ENCODE measurements around the gene HAGH. TPM values are rescaled to one million over a fixed set of nuclear protein-coding genes. Genes with fewer than 3 reads are reported as not detected.
"Not testable (repeated sequence)": the region's sequence is repeated elsewhere in the genome, so short reads cannot be mapped to it uniquely, and the experiment has no call there.

Gene HAGH
- total RNA-seq, 1 donor from 2014 or later, result 31.1 TPM

DNA sequence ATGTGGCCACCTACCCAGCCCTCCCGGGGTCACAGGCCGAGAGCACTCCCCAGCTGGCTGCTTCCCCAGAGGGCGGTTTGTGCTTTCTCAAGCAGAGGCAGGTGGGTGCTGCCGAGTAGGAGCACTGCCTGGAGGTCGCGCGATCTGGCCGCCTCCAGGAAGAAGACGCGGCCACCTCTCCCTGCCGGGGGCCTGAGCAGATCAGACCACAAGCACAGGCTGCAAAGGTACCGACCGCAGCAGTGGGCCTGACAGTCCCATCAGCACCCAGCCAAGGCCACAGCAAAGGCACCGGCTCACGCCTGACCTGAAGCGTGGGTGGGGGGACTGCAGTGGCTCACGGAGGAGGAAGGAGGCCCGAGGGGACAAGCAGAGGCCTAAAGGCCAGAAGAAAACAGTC is 17.9 kb downstream of the HAGH start:
- H3K4me1 Mint-ChIP-seq, result no peaks in the 10 kb centered on the region
- no peaks in the 10 kb centered on the region for H3K9me3 Mint-ChIP-seq
- no peaks in the 10 kb centered on the region for H3K27me3 Mint-ChIP-seq (ENCODE audit: low read depth)
- no peak overlapping the region for H3K4me3 Mint-ChIP-seq
- TF ChIP-seq, protein P1, sequence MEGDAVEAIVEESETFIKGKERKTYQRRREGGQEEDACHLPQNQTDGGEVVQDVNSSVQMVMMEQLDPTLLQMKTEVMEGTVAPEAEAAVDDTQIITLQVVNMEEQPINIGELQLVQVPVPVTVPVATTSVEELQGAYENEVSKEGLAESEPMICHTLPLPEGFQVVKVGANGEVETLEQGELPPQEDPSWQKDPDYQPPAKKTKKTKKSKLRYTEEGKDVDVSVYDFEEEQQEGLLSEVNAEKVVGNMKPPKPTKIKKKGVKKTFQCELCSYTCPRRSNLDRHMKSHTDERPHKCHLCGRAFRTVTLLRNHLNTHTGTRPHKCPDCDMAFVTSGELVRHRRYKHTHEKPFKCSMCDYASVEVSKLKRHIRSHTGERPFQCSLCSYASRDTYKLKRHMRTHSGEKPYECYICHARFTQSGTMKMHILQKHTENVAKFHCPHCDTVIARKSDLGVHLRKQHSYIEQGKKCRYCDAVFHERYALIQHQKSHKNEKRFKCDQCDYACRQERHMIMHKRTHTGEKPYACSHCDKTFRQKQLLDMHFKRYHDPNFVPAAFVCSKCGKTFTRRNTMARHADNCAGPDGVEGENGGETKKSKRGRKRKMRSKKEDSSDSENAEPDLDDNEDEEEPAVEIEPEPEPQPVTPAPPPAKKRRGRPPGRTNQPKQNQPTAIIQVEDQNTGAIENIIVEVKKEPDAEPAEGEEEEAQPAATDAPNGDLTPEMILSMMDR (conservative IDR thresholded peaks at IDR 0.05), result no peak
- DNase-seq (ENCODE audit: low read depth, low spot score), result no peak
- H3K36me3 Mint-ChIP-seq (ENCODE audit: low read depth), result peaks cover 11% of the 10 kb centered on the region
- no peak overlapping the region for H3K27ac Mint-ChIP-seq (ENCODE audit: unreplicated experiment)

DNA sequence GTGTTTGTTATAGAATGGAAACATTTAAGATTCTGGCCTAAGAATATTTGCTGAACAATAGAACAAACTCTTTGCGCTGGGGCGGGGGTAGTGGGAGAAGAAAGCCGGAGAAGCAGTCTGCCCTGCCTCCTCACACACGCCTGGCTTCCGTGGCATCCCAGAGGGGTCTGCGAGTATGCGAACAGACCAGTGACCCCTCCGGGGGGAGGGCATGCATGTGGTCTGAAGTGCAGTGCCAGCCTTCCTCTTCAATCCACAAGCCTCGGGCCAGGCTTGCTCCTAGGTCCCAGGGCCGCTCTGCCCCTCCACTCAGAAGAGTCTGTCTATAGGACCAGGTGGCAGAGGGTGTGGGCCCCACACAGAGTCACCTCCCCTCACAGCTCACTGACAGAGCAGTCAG is 19.0 kb downstream of the HAGH start:
- H3K27me3 Mint-ChIP-seq (ENCODE audit: low read depth), result no peaks in the 10 kb centered on the region
- H3K27ac Mint-ChIP-seq (ENCODE audit: unreplicated experiment), result no peak overlapping the region
- no peaks in the 10 kb centered on the region for H3K9me3 Mint-ChIP-seq
- TF ChIP-seq, protein P1 (conservative IDR thresholded peaks at IDR 0.05), result no peak
- H3K4me3 Mint-ChIP-seq, result no peak overlapping the region
- H3K36me3 Mint-ChIP-seq (ENCODE audit: low read depth), result peaks cover 11% of the 10 kb centered on the region
- no peak for DNase-seq (ENCODE audit: low read depth, low spot score)
- no peaks in the 10 kb centered on the region for H3K4me1 Mint-ChIP-seq

DNA sequence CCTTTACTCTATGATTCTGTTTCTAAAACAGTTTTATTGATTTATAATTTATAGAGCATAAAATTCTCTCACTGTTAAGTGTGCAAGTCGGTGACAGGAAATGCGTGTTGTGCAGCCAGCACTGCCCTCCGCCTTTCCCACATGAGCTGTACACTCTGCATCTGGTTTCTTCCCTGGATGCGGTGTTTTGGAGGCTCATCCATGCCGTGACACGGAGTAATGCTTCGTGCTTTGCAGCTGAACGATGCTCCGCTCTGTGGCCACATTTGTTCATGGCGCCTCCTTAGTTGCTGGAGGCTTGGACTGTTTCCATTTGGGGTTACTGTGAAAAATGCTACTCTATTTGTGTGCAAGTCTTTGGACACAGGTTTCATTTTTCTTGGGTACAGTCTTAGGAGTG is 25.9 kb downstream of the HAGH start:
- Mint-ChIP-seq H3K9me3 (no peaks in the 10 kb centered on the region), H3K4me3 (no peak overlapping the region), H3K4me1 (no peaks in the 10 kb centered on the region), H3K27ac (ENCODE audit: unreplicated experiment) (no peak overlapping the region), H3K36me3 (ENCODE audit: low read depth) (peaks cover 19% of the 10 kb centered on the region), H3K27me3 (ENCODE audit: low read depth) (no peaks in the 10 kb centered on the region)
- no peak for DNase-seq (ENCODE audit: low read depth, low spot score)
- TF ChIP-seq, protein P1 (conservative IDR thresholded peaks at IDR 0.05), result no peak

DNA sequence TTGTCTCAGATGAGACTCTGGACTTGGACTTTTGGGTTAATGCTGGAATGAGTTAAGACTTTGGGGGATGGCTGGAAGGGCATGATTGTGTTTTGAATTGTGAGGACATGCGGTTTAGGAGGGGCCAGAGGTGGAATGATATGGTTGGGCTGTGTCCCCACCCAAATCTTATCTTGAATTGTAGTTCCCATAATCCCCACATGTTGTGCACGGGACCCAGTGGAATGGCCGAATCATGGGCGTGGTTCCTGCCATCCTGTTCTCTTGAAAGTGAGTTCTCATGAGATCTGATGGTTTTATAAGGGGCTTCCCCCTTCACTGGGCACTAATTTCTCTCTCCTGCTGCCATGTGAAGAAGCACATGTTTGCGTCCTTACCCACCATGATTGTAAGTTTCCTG is 27.4 kb downstream of the HAGH start:
- peaks cover 16% of the 10 kb centered on the region for H3K36me3 Mint-ChIP-seq (ENCODE audit: low read depth)
- H3K9me3 Mint-ChIP-seq; H3K4me3 Mint-ChIP-seq; H3K27ac Mint-ChIP-seq (ENCODE audit: unreplicated experiment); DNase-seq (ENCODE audit: low read depth, low spot score); H3K4me1 Mint-ChIP-seq; H3K27me3 Mint-ChIP-seq (ENCODE audit: low read depth): not testable (repeated sequence)

DNA sequence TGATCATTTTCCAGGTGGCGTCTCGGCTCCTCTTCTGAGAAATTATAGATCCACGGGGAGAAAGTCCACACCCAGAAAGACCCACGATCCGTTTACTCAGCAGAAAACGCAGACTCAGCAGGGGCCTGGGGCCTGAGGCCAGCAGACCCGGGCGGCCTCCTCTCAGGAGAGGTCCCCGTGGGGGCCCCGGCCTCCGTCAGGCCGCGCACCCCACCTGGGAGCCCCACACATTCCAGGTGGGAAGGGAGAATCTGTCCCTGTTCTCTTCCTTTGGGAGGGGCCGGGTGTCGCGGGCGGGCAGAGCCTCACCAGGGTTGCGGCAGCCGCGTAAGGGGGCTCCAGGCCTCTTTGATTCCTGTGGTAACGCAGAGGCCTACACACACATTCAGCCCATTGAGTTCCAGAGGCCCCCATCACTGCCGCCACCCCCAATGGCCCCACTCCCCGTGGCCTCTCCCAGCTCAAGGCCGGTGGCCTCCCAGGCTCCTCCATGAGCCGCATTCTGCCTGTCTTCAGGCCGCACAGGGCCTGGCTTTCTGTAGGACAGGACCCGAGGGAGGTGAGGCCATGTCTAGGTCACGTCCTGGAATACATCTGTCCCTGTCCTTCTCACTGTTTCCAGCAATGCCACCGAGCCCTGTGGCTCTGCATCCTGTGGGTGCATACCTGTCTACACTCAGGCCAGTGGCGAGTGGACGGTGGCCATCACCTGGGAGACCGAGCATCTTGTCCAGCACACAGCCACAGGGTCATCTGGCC is 31.5 kb downstream of the HAGH start:
- TF ChIP-seq, protein P1 (conservative IDR thresholded peaks at IDR 0.05), result no peak
- H3K36me3 Mint-ChIP-seq (ENCODE audit: low read depth), result peaks cover 14% of the 10 kb centered on the region
- H3K4me1 Mint-ChIP-seq, result no peaks in the 10 kb centered on the region
- no peak overlapping the region for H3K27ac Mint-ChIP-seq (ENCODE audit: unreplicated experiment)
- no peak overlapping the region for H3K4me3 Mint-ChIP-seq
- no peaks in the 10 kb centered on the region for H3K27me3 Mint-ChIP-seq (ENCODE audit: low read depth)
- no peaks in the 10 kb centered on the region for H3K9me3 Mint-ChIP-seq
- DNase-seq (ENCODE audit: low read depth, low spot score), result no peak

DNA sequence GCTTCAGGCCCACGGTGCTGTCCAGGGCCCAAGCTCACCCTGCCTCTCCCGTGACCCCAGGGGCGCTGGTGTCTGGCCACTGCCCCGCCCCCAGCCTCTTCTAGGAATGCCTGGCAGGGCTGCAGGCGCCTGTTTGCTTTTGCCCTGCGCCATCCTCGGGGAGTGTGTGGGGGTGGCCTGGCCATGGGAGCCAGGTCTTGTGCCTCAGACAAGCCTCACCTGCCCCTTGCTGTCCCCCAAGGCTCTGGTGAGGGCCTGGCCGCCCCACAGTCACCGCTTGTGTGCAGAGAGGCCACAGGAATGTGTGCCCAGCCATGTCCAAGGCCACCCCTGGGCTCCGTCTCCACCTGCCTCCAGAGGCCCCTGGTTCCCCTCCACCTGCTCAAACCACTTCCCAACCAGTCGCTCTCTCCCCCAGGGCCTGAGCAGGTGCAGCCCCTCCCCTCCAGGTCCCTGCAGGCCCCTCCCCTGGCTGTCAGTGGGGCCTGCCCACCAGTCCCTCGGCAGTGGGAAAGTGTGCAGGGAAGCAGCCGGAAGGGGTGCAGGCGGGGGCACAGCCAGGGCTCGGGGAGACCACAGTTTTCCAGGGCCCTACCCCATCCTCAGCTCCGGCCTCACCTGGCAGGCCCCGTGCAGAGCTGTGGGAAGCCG is 32.3 kb downstream of the HAGH start:
- DNase-seq (ENCODE audit: low read depth, low spot score), result no peak
- H3K27me3 Mint-ChIP-seq (ENCODE audit: low read depth), result no peaks in the 10 kb centered on the region
- TF ChIP-seq, protein P1 (conservative IDR thresholded peaks at IDR 0.05), result no peak
- no peaks in the 10 kb centered on the region for H3K9me3 Mint-ChIP-seq
- no peaks in the 10 kb centered on the region for H3K4me1 Mint-ChIP-seq
- no peak overlapping the region for H3K27ac Mint-ChIP-seq (ENCODE audit: unreplicated experiment)
- no peak overlapping the region for H3K4me3 Mint-ChIP-seq
- peaks cover 11% of the 10 kb centered on the region for H3K36me3 Mint-ChIP-seq (ENCODE audit: low read depth)
